AG20443 (cell line): Measurements from ENCODE around the gene IFT43.
"Not testable (repeated sequence)": the region's sequence is repeated elsewhere in the genome, so short reads cannot be mapped to it uniquely, and the experiment has no call there.

ENCODE experiments used
- DNase-seq: peaks from one replicate; pipeline ENCODE4 v3.0.0; 2012; ENCODE audit warnings: low spot score, mixed read lengths

Gene IFT43

DNA sequence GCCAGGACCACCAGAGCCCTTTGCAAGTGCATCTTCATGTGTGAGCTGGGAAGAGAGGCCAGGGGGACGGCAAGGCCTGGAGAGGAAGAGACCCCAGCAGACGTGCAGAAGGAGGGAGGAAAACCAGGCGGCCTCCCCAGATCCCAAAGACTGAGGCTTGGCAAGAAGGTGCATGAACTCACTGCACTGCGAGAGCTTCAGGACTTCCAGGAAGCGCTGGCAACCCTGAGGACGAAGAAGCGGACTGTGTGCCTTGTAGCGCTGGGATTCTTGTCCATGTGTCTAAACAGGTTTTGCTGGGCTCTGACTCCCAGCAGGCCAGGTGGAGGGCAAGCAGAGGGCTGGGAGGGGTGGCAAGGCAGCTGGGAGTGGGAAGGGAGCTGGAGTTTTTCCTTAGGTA lies 4.7 kb upstream of the IFT43 start:
- peak; percentile 30 for DNase-seq

- peak; percentile 84 for DNase-seq
These were observed 3.9 kb upstream of the IFT43 start, which contains the start of gene TGFB3 for GRCh38 chr14:75981426-75982265. Gene TGFB3, minus strand, starts transcription at chr14:75981995. Its CDS starts 1,102 bp downstream, at chr14:75980893.

DNA sequence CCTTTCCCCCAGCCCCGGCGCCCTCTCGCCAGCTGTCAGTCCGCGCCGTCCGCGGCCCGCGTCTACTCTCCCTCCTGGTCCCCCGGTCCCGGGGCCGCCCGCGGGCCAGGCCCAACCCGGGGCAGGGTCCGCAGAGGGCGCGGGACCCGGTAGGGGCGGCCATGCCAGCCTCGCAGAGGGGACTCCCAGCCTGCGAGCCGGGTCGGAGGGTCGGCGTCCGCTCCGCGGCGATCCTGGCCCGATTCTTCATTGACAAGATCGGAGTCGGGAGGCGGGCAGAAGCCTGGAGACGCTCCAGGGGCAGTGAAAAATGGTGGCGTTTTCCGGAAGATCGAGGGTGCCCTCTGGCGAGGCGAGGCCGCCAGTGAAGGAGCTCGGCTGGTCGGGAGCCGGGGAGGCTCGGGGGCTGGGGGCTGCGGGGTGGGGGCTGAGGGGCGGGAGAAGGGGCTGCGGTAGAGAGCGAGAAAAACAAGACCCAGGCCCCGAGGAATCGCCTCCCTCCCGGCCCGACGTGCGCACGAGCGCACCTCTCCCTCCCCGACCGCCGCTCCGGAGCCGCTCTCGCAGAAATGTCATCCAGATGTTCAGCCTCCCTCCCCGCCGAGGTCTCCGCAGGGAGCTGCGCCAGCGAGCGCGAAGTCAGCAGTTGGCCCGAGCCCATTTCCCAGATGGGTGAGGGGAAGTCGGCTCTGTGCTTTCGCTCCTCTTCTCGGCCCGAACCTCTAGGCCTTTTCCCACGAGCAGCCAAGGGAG lies 3.1 kb upstream of the IFT43 start:
- peak; percentile 84 for DNase-seq

GRCh38 chr14:75983019-75983358 lies 2.6 kb upstream of the IFT43 start:
- DNase-seq, result no peak

DNA sequence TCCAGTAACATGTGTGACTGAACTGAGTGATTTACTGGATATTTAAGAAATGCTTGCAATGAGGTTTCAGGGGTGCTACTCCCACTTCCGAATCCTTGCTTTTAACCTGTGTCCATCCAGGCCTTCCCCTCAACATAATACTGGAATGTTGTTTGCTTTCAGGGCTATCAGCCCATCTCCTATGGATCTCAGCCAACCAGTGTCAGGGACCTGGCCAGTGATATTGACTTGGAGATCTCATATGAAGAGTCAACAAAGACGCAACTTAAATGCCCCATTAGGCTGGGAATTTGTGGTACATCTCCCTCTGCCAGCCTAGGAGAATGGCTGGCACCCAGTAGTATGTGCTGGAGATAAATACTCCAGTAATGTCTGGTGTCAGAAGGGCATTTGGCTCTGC lies 889 bp upstream of the IFT43 start:
- no peak for DNase-seq

DNA sequence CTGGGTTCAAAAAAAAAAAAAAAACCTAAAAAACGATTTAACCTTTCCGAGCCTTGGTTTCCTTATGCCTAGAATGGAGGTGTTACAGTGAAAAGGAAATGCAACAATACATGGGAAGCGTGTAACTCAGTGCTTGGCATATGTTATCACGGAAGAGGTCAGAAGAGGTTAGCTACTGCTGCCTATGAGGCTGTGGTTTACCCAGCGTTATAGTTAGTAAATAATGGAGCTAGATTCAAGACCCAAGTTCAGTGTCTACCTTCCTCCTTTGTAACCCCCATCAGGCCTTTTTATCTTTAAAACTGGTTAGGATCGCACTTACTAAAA lies 839 bp downstream of the IFT43 start:
- DNase-seq, result no peak

DNA sequence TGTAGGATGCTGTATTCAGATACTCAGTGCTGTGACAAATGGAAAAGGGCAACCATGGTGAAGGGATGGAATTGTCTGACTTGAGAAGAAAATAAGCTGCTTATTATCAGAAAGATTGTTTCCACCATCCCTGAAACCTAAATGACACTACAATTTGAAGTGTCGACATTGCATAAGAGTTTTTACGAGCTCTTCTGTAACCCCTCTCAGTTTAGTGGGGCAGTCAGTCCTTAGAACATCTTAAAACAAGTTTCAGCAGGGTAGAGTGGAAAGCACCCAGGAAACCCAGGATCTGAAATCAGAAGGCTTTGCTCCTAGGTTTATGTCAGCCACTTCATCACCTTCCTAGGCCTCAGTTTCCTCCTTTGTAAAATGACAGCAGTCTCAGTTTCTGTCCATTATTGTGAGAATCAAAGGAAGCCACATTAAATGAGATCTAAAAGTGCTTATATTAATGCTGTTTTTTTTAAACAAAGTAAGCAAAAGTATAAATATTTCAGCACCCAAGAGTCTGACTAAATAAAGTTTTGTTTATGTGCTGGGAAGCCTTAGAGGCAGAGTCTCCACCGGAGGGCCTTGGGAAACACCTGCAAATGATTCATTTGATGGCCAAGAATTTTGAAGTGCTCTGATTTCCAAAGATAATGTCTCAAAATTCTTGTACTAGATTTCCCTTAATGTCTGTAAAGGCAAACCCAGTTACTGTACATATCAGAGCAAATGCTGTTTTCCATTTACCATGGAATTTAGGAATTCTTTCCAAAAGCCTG lies 1.8 kb downstream of the IFT43 start:
- no peak for DNase-seq

- peak; percentile 84 for DNase-seq
These were observed 3.6 kb downstream of the IFT43 start for GRCh38 chr14:75989134-75989533.

DNA sequence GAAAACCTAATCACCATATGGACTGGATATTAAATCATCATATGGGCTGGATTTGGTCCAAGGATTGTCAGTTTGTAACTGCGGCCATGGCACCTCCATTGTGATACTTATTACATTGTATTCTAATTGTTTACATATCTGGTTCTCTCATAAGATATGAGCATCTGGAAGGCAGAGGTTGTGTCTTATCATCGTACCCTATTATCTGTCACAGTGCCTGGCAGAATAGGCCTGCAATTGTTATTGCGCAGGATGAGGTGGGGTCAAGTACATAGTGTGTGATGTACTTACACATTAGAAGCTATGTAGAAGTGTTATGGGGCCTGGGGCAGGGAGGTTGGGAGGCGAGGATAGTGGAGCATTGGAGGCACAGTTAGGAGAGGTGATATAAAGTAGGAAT lies 4.7 kb downstream of the IFT43 start:
- no peak for DNase-seq

DNA sequence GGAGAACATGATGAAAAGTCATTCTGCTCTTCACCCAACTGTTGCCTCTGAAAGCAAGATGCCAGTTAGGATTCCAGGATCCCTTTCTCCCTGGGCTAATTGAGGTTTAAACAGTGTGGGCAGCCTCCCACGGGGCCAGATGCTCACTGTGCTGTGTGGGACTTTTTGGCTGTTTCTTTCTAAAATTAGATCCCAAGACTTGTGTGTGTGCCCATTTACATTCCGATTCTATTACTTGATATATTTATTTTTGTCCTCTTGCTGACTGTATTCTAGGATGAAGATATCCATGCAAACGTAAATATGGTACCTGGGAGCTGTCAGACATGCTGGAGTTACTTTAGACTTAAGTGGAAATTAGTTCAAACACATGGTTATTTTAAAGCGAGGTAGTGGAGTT lies 6.2 kb downstream of the IFT43 start:
- peak; percentile 34 for DNase-seq

- DNase-seq, result no peak
These were observed 8.0 kb downstream of the IFT43 start for GRCh38 chr14:75993567-75994041.

DNA sequence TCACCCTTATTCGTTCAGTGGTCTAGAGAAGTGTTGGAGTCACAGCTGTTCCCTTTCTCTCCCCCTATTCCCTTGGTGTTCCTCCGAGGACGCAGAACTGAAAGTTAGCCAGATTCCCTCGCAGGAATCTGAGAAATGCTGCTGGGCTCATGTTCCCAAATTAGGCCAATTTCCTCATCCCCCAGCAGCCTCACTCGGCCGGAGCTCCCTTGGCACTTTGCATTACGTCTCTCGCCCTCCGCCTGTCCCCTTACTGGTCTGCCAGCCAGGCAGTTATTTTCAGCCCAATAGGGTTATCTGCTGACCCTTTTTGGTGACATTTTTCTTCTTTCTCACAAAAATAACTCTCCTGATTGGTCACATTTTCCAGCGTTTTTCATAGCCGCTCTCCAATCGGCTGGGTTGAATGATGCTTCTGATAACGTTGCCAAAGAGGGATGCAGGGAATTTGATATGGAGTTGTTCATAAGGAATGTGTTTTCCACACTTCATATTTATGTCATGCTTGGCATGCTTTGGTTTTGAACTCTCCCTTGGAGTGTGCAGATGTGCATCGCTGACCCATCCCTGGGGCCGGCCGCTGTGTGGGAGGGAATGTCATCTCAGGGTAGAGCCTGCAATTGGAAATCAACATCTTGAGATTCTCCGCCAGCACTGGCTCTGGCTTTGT lies 9.9 kb downstream of the IFT43 start:
- DNase-seq, result no peak

DNA sequence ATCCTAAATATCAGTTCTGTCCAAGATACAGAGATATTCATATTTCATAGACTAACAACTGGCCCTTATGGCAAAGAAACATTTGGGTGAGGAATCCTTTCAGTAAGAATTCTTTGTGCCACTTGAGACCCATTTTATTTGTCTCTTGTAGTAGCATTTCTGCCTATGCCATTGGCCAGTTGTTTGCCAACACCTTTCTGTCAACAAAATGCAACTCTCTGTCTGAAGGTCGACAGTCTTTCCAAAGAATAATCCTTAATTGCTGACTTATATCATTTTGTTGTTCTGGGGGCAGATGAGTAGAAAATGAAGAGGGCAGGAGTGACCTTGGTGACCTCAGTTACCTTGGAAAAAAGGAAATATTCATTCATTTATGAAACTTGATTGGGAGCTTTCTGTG lies 10.9 kb downstream of the IFT43 start:
- DNase-seq, result no peak

- DNase-seq, result no peak
These were observed 14.1 kb downstream of the IFT43 start for GRCh38 chr14:75999511-76000190.

DNA sequence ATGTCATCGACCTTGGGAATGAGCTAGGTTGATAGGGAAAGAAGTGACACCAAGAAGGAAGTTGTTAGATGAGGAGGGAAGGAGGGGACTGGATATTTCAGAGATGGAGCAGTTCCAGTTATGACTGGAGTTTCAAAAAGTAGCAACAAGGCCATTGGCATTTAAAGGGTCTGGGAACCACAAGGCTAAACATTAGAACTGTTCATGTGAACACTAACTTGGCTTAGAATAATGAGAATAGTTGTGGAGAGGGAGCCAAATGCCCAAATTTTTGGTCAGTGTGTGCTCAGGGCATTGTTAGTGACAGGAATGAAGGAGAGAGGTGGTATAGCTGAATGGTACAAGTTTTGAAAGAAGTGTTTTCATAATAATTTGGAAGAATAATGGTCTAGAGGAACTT lies 16.8 kb downstream of the IFT43 start:
- no peak for DNase-seq

- no peak for DNase-seq
These were observed 20.7 kb downstream of the IFT43 start for GRCh38 chr14:76006253-76006652.

- DNase-seq, result no peak
These were observed 21.8 kb downstream of the IFT43 start for GRCh38 chr14:76007379-76007778.

- peak; percentile 29 for DNase-seq
These were observed 22.3 kb downstream of the IFT43 start for GRCh38 chr14:76007852-76008251.

- DNase-seq, result not testable (repeated sequence)
These were observed 24.1 kb downstream of the IFT43 start for GRCh38 chr14:76009627-76010026.

DNA sequence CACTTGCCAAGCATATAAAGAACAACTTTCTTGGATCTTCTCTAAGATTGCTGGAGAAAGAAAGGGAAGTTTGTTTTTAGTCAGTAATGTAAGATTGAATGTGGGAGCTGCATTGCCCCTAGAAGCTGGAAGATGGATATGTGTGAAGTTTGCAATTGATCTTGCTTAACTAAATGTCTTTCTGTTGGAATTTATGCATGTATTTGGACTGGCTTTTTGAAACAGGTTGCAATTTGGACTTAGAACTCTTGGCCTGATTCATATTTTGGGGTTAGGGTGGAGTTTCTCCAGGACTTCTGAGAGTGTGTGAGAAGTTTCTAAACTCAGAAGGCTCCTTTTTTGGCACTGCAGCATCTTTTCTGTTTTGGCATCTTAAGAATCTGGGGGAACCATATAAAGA lies 26.4 kb downstream of the IFT43 start:
- no peak for DNase-seq

GRCh38 chr14:76012354-76012753 lies 26.8 kb downstream of the IFT43 start:
- DNase-seq, result no peak

DNA sequence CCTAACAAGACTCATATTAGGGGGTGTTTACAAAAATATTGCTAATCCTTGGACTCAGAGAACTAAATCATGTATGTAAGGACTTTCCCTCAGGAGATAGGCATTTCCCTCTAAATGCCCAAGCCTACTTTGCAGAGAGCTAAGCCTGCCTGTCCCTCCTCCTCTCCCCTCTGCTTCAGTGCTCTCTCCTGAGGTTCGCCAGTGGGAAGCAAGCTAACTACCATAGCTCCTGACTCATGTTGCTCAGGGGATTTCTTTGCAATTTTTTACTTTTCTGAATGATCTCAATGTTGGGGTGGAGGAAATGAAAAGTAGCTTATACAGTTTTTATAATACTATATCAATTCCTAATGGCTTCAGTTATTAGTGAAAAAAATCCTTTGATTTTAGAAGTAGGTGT lies 29.6 kb downstream of the IFT43 start:
- no peak for DNase-seq
